ENCODE data around the gene C19orf12.

The C19orf12 gene

DNA sequence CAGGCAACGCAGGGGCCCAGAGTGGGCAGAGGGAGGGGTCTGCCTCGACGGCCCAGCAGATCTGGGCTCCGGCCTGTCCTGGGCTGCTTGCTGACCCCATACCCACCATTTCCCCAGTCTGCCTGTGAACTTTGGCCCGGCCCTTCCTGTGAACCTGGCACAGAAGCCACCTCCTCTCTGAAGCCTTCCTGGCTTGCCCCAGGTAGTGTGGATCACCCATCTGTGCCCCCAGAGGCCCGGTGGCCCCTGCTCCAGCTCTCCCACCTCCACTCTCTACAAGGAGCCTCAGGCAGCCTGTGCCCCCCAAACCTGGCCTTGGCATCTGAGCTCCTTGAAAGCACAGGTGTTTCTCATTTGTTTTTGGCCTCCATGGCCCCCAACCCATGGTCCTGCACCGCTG lies 34.1 kb downstream of the C19orf12 start:
- H3K9me3 ChIP-seq (ENCODE audit: low read length): no peaks in the 10 kb centered on the region
- no peaks in the 10 kb centered on the region for H3K9me2 ChIP-seq (ENCODE audit: low read depth, low read length)
- H3F3A ChIP-seq (ENCODE audit: insufficient read depth, low read length): no peaks in the 10 kb centered on the region
- H3K4me2 ChIP-seq (ENCODE audit: low read length): no peak overlapping the region
- no peak overlapping the region for H2AFZ ChIP-seq (ENCODE audit: low read length)
- H3K9ac ChIP-seq (ENCODE audit: low read length): no peak overlapping the region
- no peak overlapping the region for H3K4me3 ChIP-seq (ENCODE audit: low read depth, low read length, poor library complexity, severe bottlenecking)
- H3K36me3 ChIP-seq (ENCODE audit: insufficient read depth, low read length): no peaks in the 10 kb centered on the region
- no peak for TF ChIP-seq EZH2 (IDR thresholded peaks at IDR 0.05; ENCODE audit: borderline replicate concordance, low read length)
- TF ChIP-seq, protein P1, sequence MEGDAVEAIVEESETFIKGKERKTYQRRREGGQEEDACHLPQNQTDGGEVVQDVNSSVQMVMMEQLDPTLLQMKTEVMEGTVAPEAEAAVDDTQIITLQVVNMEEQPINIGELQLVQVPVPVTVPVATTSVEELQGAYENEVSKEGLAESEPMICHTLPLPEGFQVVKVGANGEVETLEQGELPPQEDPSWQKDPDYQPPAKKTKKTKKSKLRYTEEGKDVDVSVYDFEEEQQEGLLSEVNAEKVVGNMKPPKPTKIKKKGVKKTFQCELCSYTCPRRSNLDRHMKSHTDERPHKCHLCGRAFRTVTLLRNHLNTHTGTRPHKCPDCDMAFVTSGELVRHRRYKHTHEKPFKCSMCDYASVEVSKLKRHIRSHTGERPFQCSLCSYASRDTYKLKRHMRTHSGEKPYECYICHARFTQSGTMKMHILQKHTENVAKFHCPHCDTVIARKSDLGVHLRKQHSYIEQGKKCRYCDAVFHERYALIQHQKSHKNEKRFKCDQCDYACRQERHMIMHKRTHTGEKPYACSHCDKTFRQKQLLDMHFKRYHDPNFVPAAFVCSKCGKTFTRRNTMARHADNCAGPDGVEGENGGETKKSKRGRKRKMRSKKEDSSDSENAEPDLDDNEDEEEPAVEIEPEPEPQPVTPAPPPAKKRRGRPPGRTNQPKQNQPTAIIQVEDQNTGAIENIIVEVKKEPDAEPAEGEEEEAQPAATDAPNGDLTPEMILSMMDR (IDR thresholded peaks at IDR 0.05; ENCODE audit: low read length): no peak
- H3K79me2 ChIP-seq (ENCODE audit: insufficient read depth, low read length): no peaks in the 10 kb centered on the region
- no peaks in the 10 kb centered on the region for H4K20me1 ChIP-seq (ENCODE audit: insufficient read depth, low read length)
- peaks cover 9% of the 10 kb centered on the region for H3K4me1 ChIP-seq (ENCODE audit: insufficient read depth, low read length, severe bottlenecking)
- H3K27ac ChIP-seq (ENCODE audit: low read depth, low read length, poor library complexity, severe bottlenecking): no peak overlapping the region
- no peaks in the 10 kb centered on the region; the same call in 1 of the 2 replicates for H3K27me3 ChIP-seq (ENCODE audit: insufficient read depth, low read length)

DNA sequence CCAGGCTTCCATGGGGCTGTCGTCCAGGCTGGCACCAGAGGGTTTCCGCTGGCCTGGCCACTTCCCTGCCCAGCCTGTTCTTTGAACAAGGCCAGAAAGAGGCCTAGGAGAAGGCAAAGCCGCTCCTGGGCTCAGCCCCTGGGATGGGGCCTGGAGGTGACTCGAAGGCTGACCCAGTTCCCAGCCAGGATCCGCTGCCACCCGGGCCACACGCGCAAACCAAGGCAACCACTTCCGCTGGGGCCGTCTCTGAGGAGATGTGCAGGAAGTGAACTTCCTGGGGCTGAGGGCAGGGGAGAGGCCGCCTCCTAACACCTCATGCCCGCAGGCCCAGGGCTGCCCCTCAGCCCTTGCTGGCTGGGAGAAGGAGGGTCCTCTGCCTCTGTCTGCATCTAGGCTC lies 34.6 kb downstream of the C19orf12 start:
- Histone ChIP-seq H3K36me3 (ENCODE audit: insufficient read depth, low read length) (no peaks in the 10 kb centered on the region), H3K9me3 (ENCODE audit: low read length) (no peaks in the 10 kb centered on the region), H3K27ac (ENCODE audit: low read depth, low read length, poor library complexity, severe bottlenecking) (no peak overlapping the region), H2AFZ (ENCODE audit: low read length) (no peak overlapping the region), H4K20me1 (ENCODE audit: insufficient read depth, low read length) (no peaks in the 10 kb centered on the region), H3K79me2 (ENCODE audit: insufficient read depth, low read length) (no peaks in the 10 kb centered on the region), H3F3A (ENCODE audit: insufficient read depth, low read length) (no peaks in the 10 kb centered on the region), H3K4me3 (ENCODE audit: low read depth, low read length, poor library complexity, severe bottlenecking) (no peak overlapping the region), H3K4me2 (ENCODE audit: low read length) (no peak overlapping the region), H3K9ac (ENCODE audit: low read length) (no peak overlapping the region), H3K27me3 (ENCODE audit: insufficient read depth, low read length) (no peaks in the 10 kb centered on the region; the same call in 1 of the 2 replicates), H3K4me1 (ENCODE audit: insufficient read depth, low read length, severe bottlenecking) (peaks cover 9% of the 10 kb centered on the region), H3K9me2 (ENCODE audit: low read depth, low read length) (no peaks in the 10 kb centered on the region)
- TF ChIP-seq, protein P1 (IDR thresholded peaks at IDR 0.05; ENCODE audit: low read length): no peak
- TF ChIP-seq EZH2 (IDR thresholded peaks at IDR 0.05; ENCODE audit: borderline replicate concordance, low read length): no peak

DNA sequence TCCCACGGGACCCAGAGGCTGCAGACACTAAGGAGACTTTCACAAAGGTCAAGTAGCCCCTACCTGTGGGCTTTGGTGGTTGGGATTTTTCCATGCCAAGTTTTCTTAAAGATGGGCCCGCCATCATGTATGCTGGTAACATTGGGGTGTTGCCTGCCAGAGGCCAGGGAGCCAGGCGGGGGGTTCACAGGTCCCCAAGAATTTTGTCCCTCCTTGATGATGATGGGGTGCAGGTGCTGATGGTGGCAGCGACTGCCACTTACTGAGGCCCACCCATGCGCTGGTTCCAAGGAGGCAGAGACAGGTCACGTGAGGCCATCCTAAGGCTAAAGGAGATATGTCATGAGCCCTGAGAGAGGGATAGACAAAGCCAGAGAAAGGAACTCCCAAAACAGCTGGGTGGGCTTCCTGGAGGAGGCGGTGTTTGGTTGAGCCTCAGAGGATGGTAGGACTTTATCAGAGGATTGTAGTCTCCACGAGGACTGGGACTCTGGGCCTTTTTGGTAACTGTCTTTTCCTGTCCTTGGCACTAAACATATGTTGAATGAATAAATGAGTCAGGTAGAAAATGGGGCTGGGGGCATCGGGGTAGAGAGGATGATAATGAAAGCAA lies 35.4 kb downstream of the C19orf12 start:
- no peaks in the 10 kb centered on the region for H3F3A ChIP-seq (ENCODE audit: insufficient read depth, low read length)
- no peak overlapping the region for H3K4me2 ChIP-seq (ENCODE audit: low read length)
- H3K9me3 ChIP-seq (ENCODE audit: low read length): no peaks in the 10 kb centered on the region
- no peaks in the 10 kb centered on the region for H3K79me2 ChIP-seq (ENCODE audit: insufficient read depth, low read length)
- no peak overlapping the region for H3K4me3 ChIP-seq (ENCODE audit: low read depth, low read length, poor library complexity, severe bottlenecking)
- peaks cover 9% of the 10 kb centered on the region for H3K4me1 ChIP-seq (ENCODE audit: insufficient read depth, low read length, severe bottlenecking)
- H3K36me3 ChIP-seq (ENCODE audit: insufficient read depth, low read length): no peaks in the 10 kb centered on the region
- TF ChIP-seq, protein P1 (IDR thresholded peaks at IDR 0.05; ENCODE audit: low read length): no peak
- no peak for TF ChIP-seq EZH2 (IDR thresholded peaks at IDR 0.05; ENCODE audit: borderline replicate concordance, low read length)
- H3K9ac ChIP-seq (ENCODE audit: low read length): no peak overlapping the region
- no peak overlapping the region for H3K27ac ChIP-seq (ENCODE audit: low read depth, low read length, poor library complexity, severe bottlenecking)
- H2AFZ ChIP-seq (ENCODE audit: low read length): no peak overlapping the region
- H3K9me2 ChIP-seq (ENCODE audit: low read depth, low read length): no peaks in the 10 kb centered on the region
- no peaks in the 10 kb centered on the region; the same call in 1 of the 2 replicates for H3K27me3 ChIP-seq (ENCODE audit: insufficient read depth, low read length)
- H4K20me1 ChIP-seq (ENCODE audit: insufficient read depth, low read length): no peaks in the 10 kb centered on the region

Measured in OCI-LY1 (cell line).